ENCODE results near the gene DNAJC13.

GRCh38 chr3:132509506-132509905, 92.2 kb downstream of the DNAJC13 start:
- no peak for TF ChIP-seq SUZ12 (IDR thresholded peaks at IDR 0.05; ENCODE audit: extremely low read depth, insufficient read depth, insufficient read length)
- TF ChIP-seq ZNF274 (IDR thresholded peaks at IDR 0.05; ENCODE audit: low read depth, low read length), result no peak
